Measurements from ENCODE around the gene REEP1. TPM values are rescaled to one million over a fixed set of nuclear protein-coding genes. Genes with fewer than 3 reads are reported as not detected.
A peak's percentile ranks its signal among the peaks of the same experiment; 100 is the strongest.

REEP1 gene
- total and polyA plus RNA-seq, 8 donors = 1.4 to 7.0 (median 4.0) TPM

GRCh38 chr2:86297382-86298147 is 39.9 kb downstream of the REEP1 start:
- 82 to 91% methylated on average over 5 of the region's 5 CpGs for WGBS, 2 donors
- H3K4me1 ChIP-seq = no peaks in the 10 kb centered on the region
- intact Hi-C loops (cut with DNase I) = no loop called here
- FAIRE-seq = no peak
- DNase-seq = no peak
- H3K27ac ChIP-seq = no peak overlapping the region
- H3K9me3 ChIP-seq = no peaks in the 10 kb centered on the region
- H3K4me3 ChIP-seq = no peak overlapping the region
- H3K36me3 ChIP-seq = no peaks in the 10 kb centered on the region
- H3K27me3 ChIP-seq = no peaks in the 10 kb centered on the region
- peak in 1 of 4 donors; percentile 38 for ATAC-seq
- TF ChIP-seq CTCF (IDR thresholded peaks at IDR 0.05) = no peak

- no peak for DNase-seq
- H3K27me3 ChIP-seq = no peaks in the 10 kb centered on the region
- no peak for TF ChIP-seq CTCF (IDR thresholded peaks at IDR 0.05)
- ATAC-seq = no peak
- H3K27ac ChIP-seq = no peak overlapping the region
- H3K36me3 ChIP-seq = no peaks in the 10 kb centered on the region
- no peaks in the 10 kb centered on the region for H3K9me3 ChIP-seq
- no peak for FAIRE-seq
- WGBS, 2 donors = 93 to 94% methylated on average over 6 of the region's 6 CpGs
- H3K4me1 ChIP-seq = no peaks in the 10 kb centered on the region
- no peak overlapping the region for H3K4me3 ChIP-seq
- intact Hi-C loops (cut with DNase I) = no loop called here
Measured at GRCh38 chr2:86296947-86297346, 40.5 kb downstream of the REEP1 start.

GRCh38 chr2:86295066-86295465 is 42.4 kb downstream of the REEP1 start:
- H3K27ac ChIP-seq = no peak overlapping the region
- intact Hi-C loops (cut with DNase I) = no loop called here
- no peaks in the 10 kb centered on the region for H3K4me1 ChIP-seq
- no peak overlapping the region for H3K4me3 ChIP-seq
- no peaks in the 10 kb centered on the region for H3K36me3 ChIP-seq
- TF ChIP-seq CTCF (IDR thresholded peaks at IDR 0.05) = no peak
- no peak for DNase-seq
- ATAC-seq = no peak
- H3K27me3 ChIP-seq = no peaks in the 10 kb centered on the region
- no peaks in the 10 kb centered on the region for H3K9me3 ChIP-seq
- WGBS, 2 donors = 82 to 87% methylated on average over 8 of the region's 8 CpGs
- no peak for FAIRE-seq

- Histone ChIP-seq H3K4me3 (no peak overlapping the region), H3K27ac (no peak overlapping the region), H3K36me3 (no peaks in the 10 kb centered on the region), H3K4me1 (no peaks in the 10 kb centered on the region), H3K27me3 (no peaks in the 10 kb centered on the region), H3K9me3 (no peaks in the 10 kb centered on the region)
- TF ChIP-seq CTCF (IDR thresholded peaks at IDR 0.05) = no peak
- WGBS, 2 donors = 36% methylated on average over 3 of the region's 3 CpGs
- intact Hi-C loops (cut with DNase I) = no loop called here
- ATAC-seq (peak in 3 of 4 donors; percentile 27 to 60 (median 38)), FAIRE-seq (no peak), DNase-seq (no peak)
Measured at GRCh38 chr2:86293612-86294011, 43.8 kb downstream of the REEP1 start.

Data from pancreas (tissue), 10 donors.